Gastroesophageal sphincter (tissue), 4 donors: Measurements from ENCODE around the gene FZD10. TPM values are rescaled to one million over a fixed set of nuclear protein-coding genes. Genes with fewer than 3 reads are reported as not detected.

ENCODE experiments used
- ATAC-seq: fragments of 150-250 bp; one replicate; pipeline ENCODE4 v1.9.1; 2016; ENCODE audit warnings: mild to moderate bottlenecking, moderate library complexity
- H3K27ac ChIP-seq, 4 donors: fragments of 200-600 bp; sonication (generic) in 3 of 4; 1 replicate in 3 of 4; 2 replicates in 1 of 4; pipeline ENCODE4 v1.5.1; 2016 to 2019
- H3K27me3 ChIP-seq: fragments of 200-600 bp; sonication (generic); one replicate; pipeline ENCODE4 v1.5.1; 2019
- H3K36me3 ChIP-seq, 2 donors: fragments of 200-600 bp; sonication (generic); one replicate each; pipeline ENCODE4 v1.5.1; 2019; ENCODE audit warnings: control low read depth in 1 of 2
- H3K4me1 ChIP-seq, 3 donors: fragments of 200-600 bp; sonication (generic); 1 replicate in 2 of 3; 2 replicates in 1 of 3; pipeline ENCODE4 v1.5.1; 2016 to 2019; ENCODE audit warnings: control low read depth in 2 of 3
- H3K4me3 ChIP-seq, 2 donors: fragments of 200-600 bp; sonication (generic); one replicate each; pipeline ENCODE4 v1.5.1; 2019; ENCODE audit warnings: mild to moderate bottlenecking in 1 of 2, moderate library complexity in 1 of 2
- H3K9me3 ChIP-seq, 3 donors: fragments of 200-600 bp; sonication (generic); one replicate each; pipeline ENCODE4 v1.5.1; 2017 to 2019; ENCODE audit warnings: control low read depth in 2 of 3
- CTCF ChIP-seq, 4 experiments: fragments of 200-600 bp in 2 of 4; fragments of 450-650 bp in 2 of 4; sonication (generic) in 1 of 4; IDR thresholded peaks; one replicate each; pipeline ENCODE4 v1.5.1; 2017 to 2019; ENCODE audit warnings: antibody characterized with exemption in 4 of 4, mild to moderate bottlenecking in 2 of 4, moderate library complexity in 2 of 4
- EP300 ChIP-seq: sonication (generic); formaldehyde crosslinking; IDR thresholded peaks from one replicate; pipeline ENCODE4 v1.6.1; 2017; ENCODE audit warnings: antibody characterized with exemption, mild to moderate bottlenecking
- POLR2A ChIP-seq, 2 donors: fragments of 450-650 bp; IDR thresholded peaks; one replicate each; pipeline ENCODE4 v1.6.1; 2017; ENCODE audit warnings: antibody characterized with exemption in 2 of 2, mild to moderate bottlenecking in 2 of 2, moderate library complexity in 1 of 2
- POLR2AphosphoS5 ChIP-seq: sonication (generic); formaldehyde crosslinking; IDR thresholded peaks from one replicate; pipeline ENCODE4 v1.6.1; 2017; ENCODE audit warnings: antibody characterized with exemption
- WGBS, 2 donors: methylation state at CpG; one replicate each; pipeline ENCODE4 v1.1.5; 2018; ENCODE audit warnings: low coverage in 1 of 2; 5-methylcytosine and 5-hydroxymethylcytosine counted together
- total RNA-seq, 4 donors: library from RNA; depleted of rRNA; stranded (reverse); fragments of >200 nt; gene quantifications; one replicate each; pipeline ENCODE4 v1.1.0, GENCODE V29; 2016

The FZD10 gene
- total RNA-seq, 4 donors from 2014 or later = 0.94 to 1.6 (median 1.1) TPM; not detected in 1

GRCh38 chr12:130185455-130186391, 23.5 kb downstream of the FZD10 start:
- H3K9me3 ChIP-seq = peaks cover 0 to 23% (median 0%) of the 10 kb centered on the region in 3 donors
- peaks cover 18% of the 10 kb centered on the region for H3K27me3 ChIP-seq
- no peaks in the 10 kb centered on the region for H3K4me1 ChIP-seq
- TF ChIP-seq CTCF (IDR thresholded peaks at IDR 0.05) (no peak), POLR2A (IDR thresholded peaks at IDR 0.05) (no peak), POLR2AphosphoS5 (no peak), EP300 (no peak)
- no peak overlapping the region for H3K4me3 ChIP-seq
- no peaks in the 10 kb centered on the region for H3K36me3 ChIP-seq
- H3K27ac ChIP-seq = no peak overlapping the region
- no peak for ATAC-seq
- 89% methylated on average over 14 of the region's 30 CpGs; no CpG with 5 or more reads in 1 of the 2 donors for WGBS, 2 donors

- peaks cover 0 to 16% (median 0%) of the 10 kb centered on the region in 3 donors for H3K9me3 ChIP-seq
- H3K36me3 ChIP-seq = no peaks in the 10 kb centered on the region
- no peaks in the 10 kb centered on the region for H3K4me1 ChIP-seq
- 2 to 22% methylated on average over 7 to 10 of the region's 13 CpGs for WGBS, 2 donors
- peaks cover 19% of the 10 kb centered on the region for H3K27me3 ChIP-seq
- no peak overlapping the region for H3K27ac ChIP-seq
- ATAC-seq = no peak
- TF ChIP-seq POLR2A (IDR thresholded peaks at IDR 0.05) = no peak
- TF ChIP-seq EP300 = no peak
- TF ChIP-seq POLR2AphosphoS5 = no peak
- TF ChIP-seq CTCF (IDR thresholded peaks at IDR 0.05) = no peak
- no peak overlapping the region for H3K4me3 ChIP-seq
Measured at GRCh38 chr12:130186651-130187268, 24.5 kb downstream of the FZD10 start.

GRCh38 chr12:130192642-130193345, 30.5 kb downstream of the FZD10 start:
- Histone ChIP-seq H3K4me1 (no peaks in the 10 kb centered on the region), H3K27ac (no peak overlapping the region), H3K27me3 (peaks cover 43% of the 10 kb centered on the region), H3K9me3 (no peaks in the 10 kb centered on the region), H3K4me3 (no peak overlapping the region), H3K36me3 (no peaks in the 10 kb centered on the region)
- WGBS, 2 donors = 12 to 24% methylated on average over 4 to 5 of the region's 19 CpGs
- ATAC-seq = no peak
- TF ChIP-seq EP300 (no peak), POLR2A (IDR thresholded peaks at IDR 0.05) (no peak), CTCF (IDR thresholded peaks at IDR 0.05) (no peak), POLR2AphosphoS5 (no peak)

- Histone ChIP-seq H3K27ac (no peak overlapping the region), H3K4me1 (no peaks in the 10 kb centered on the region), H3K27me3 (peaks cover 53% of the 10 kb centered on the region), H3K4me3 (no peak overlapping the region), H3K9me3 (no peaks in the 10 kb centered on the region), H3K36me3 (no peaks in the 10 kb centered on the region)
- TF ChIP-seq POLR2A (IDR thresholded peaks at IDR 0.05) (no peak), POLR2AphosphoS5 (no peak), CTCF (IDR thresholded peaks at IDR 0.05) (no peak), EP300 (no peak)
- no peak for ATAC-seq
- 57 to 71% methylated on average over 5 to 9 of the region's 10 CpGs for WGBS, 2 donors
Measured at GRCh38 chr12:130194154-130194553, 31.9 kb downstream of the FZD10 start.
